Kidney (tissue), 14 donors: Measurements from ENCODE around the gene SNED1. TPM values are rescaled to one million over a fixed set of nuclear protein-coding genes. Genes with fewer than 3 reads are reported as not detected.
A peak's percentile ranks its signal among the peaks of the same experiment; 100 is the strongest.

ENCODE experiments used
- DNase-seq, 5 donors: peaks; one replicate each; pipeline ENCODE4 v3.0.0-alpha.2; 2013 to 2020
- FAIRE-seq: peaks from 2 replicates; lab custom pipeline; 2012; peaks lifted over from hg19 to GRCh38; lab: Jason Lieb, UNC
- H3K27ac ChIP-seq, 2 donors: one replicate each; pipeline ENCODE4 v1.7.0; 2013; ENCODE audit warnings: low read depth in 2 of 2, low read length in 2 of 2, inconsistent platforms in 1 of 2
- H3K27me3 ChIP-seq: one replicate; pipeline ENCODE4 v1.7.1; 2013; ENCODE audit warnings: low read length, inconsistent platforms; ENCODE audit not compliant: control insufficient read depth, insufficient read depth
- H3K36me3 ChIP-seq, 3 donors: one replicate each; pipeline versions ENCODE4 v1.7.0 to v1.7.1; 2013; ENCODE audit warnings: low read length in 3 of 3, control low read depth in 1 of 3, inconsistent platforms in 1 of 3; ENCODE audit not compliant: insufficient read depth in 3 of 3, control insufficient read depth in 2 of 3
- H3K4me1 ChIP-seq, 3 donors: one replicate each; pipeline versions ENCODE4 v1.7.0 to v1.7.1; 2013; ENCODE audit warnings: low read length in 3 of 3, inconsistent platforms in 1 of 3, low read depth in 1 of 3; ENCODE audit not compliant: control insufficient read depth in 2 of 3, insufficient read depth in 2 of 3
- H3K4me3 ChIP-seq, 3 donors: one replicate each; pipeline versions ENCODE4 v1.7.0 to v1.8.1; 2013; ENCODE audit warnings: low read length in 3 of 3, control low read depth in 1 of 3, inconsistent platforms in 1 of 3
- H3K9ac ChIP-seq, 3 donors: one replicate each; pipeline versions ENCODE4 v1.7.0 to v1.7.1; 2013; ENCODE audit warnings: low read length in 3 of 3, control low read depth in 1 of 3, inconsistent platforms in 1 of 3
- H3K9me3 ChIP-seq, 3 donors: one replicate each; pipeline versions ENCODE4 v1.7.0 to v1.7.1; 2013; ENCODE audit warnings: low read length in 3 of 3, control low read depth in 1 of 3, inconsistent platforms in 1 of 3; ENCODE audit not compliant: control insufficient read depth in 2 of 3, insufficient read depth in 1 of 3
- intact Hi-C: fragments of 100-400 bp; cut with DNase I; formaldehyde crosslinking; loops from one replicate; pipeline ENCODE4 v1.11.1; 2022
- polyA plus RNA-seq: library from polyadenylated mRNA; stranded (reverse); fragments of 350-450 nt; fragmentation: Illumina TruSeq; extraction: RNeasy Lipid Tissue Mini Kit (QIAGEN cat#74804); gene quantifications from one replicate; pipeline ENCODE4 v1.2.3, GENCODE V29; 2014; ENCODE audit warnings: low read depth, low replicate concordance; ENCODE audit not compliant: insufficient read depth
- total RNA-seq: library from RNA; stranded (reverse); fragmentation: NEBNext Ultra II Directional; extraction: Animal tissue kit (Norgen Biotek cat#: 25700); gene quantifications from one replicate; pipeline ENCODE4 v1.2.1, GENCODE V29; 2021
- TF ChIP-seq, protein P1 (sequence below): IDR thresholded peaks from 3 replicates; pipeline ENCODE4 v1.5.1; 2012; ENCODE audit warnings: mild to moderate bottlenecking, moderate library complexity, borderline replicate concordance; ENCODE audit not compliant: insufficient read depth; ENCODE audit errors: extremely low read depth
- donor health status: control.
- donor health status: control.
- donor health status: control.
- donor health status: control.
- donor health status: control.
- donor health status: DM: yes; HTN: yes; CAD: no.
- donor health status: Normal renal cell carcinoma (clear cell type).

The SNED1 gene
- total and polyA plus RNA-seq, 2 donors from 2014 or later = 3.0 to 42.1 TPM

DNA sequence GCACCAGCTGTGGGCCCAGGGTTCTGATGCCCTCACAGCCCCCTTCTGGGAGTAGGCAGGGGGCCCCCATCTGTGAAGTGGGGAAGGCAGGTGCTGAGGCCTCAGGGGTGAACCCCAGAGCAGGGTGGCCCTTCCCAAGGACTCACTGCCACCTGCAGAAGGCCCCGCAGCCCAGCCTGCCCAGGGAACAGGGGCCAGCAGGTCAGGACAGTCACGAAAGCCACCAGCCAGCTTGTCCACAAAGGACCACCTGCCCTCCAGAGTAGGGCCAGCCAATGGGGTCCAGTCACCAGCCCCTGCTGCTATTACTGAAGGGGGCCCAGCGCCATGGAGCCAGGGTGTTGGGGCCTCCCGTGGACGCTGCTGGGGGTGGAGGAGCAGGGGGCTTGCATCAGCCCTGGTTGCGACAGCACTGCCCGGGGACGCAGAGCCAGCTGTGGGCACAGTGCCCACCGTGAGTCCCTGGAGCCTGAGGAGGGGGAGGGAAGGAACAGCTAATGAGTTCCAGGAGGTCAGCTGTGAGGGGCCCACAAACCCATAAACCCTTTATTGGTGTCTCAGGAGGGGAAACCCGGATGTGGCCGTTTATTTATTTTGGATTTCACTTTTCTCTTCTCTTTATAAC is 11.5 kb upstream of the SNED1 start:
- TF ChIP-seq, protein P1, sequence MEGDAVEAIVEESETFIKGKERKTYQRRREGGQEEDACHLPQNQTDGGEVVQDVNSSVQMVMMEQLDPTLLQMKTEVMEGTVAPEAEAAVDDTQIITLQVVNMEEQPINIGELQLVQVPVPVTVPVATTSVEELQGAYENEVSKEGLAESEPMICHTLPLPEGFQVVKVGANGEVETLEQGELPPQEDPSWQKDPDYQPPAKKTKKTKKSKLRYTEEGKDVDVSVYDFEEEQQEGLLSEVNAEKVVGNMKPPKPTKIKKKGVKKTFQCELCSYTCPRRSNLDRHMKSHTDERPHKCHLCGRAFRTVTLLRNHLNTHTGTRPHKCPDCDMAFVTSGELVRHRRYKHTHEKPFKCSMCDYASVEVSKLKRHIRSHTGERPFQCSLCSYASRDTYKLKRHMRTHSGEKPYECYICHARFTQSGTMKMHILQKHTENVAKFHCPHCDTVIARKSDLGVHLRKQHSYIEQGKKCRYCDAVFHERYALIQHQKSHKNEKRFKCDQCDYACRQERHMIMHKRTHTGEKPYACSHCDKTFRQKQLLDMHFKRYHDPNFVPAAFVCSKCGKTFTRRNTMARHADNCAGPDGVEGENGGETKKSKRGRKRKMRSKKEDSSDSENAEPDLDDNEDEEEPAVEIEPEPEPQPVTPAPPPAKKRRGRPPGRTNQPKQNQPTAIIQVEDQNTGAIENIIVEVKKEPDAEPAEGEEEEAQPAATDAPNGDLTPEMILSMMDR = no peak
- FAIRE-seq = no peak
- Histone ChIP-seq H3K27ac (no peak overlapping the region), H3K27me3 (no peaks in the 10 kb centered on the region), H3K9ac (no peak overlapping the region), H3K4me3 (no peak overlapping the region), H3K9me3 (peaks cover 0 to 3% (median 0%) of the 10 kb centered on the region in 3 donors), H3K36me3 (no peaks in the 10 kb centered on the region), H3K4me1 (peaks cover 0 to 21% (median 0%) of the 10 kb centered on the region in 3 donors)
- peak in 3 of 5 donors; percentile 43 to 93 (median 64) for DNase-seq
- intact Hi-C loops = no loop called here

DNA sequence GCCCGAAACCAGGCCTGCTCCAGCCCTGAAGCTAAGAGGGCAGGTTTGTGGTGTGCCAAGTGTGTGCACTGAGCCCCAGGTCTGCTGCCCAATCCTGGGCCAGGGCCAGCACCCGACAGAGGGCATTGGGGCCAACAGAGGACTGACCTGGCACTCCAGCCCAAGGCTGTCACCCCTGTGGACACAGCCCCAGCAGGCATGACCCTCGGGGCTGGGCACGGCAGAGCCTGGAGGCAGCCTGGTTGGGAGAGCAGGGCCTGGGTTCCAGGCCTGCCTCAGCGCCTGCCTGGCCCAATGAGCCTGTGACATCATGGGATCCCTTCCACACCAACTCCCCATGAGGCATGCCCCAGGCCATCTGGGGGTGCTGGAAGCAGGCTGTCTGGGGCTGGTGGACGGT is 10.8 kb upstream of the SNED1 start:
- Histone ChIP-seq H3K27me3 (no peaks in the 10 kb centered on the region), H3K4me3 (no peak overlapping the region), H3K4me1 (peaks cover 0 to 24% (median 0%) of the 10 kb centered on the region in 3 donors), H3K27ac (no peak overlapping the region), H3K9me3 (peaks cover 0 to 3% (median 0%) of the 10 kb centered on the region in 3 donors), H3K9ac (no peak overlapping the region), H3K36me3 (no peaks in the 10 kb centered on the region)
- TF ChIP-seq, protein P1 = no peak
- intact Hi-C loops = no loop called here
- FAIRE-seq (no peak), DNase-seq (peak in 1 of 5 donors; percentile 73)

DNA sequence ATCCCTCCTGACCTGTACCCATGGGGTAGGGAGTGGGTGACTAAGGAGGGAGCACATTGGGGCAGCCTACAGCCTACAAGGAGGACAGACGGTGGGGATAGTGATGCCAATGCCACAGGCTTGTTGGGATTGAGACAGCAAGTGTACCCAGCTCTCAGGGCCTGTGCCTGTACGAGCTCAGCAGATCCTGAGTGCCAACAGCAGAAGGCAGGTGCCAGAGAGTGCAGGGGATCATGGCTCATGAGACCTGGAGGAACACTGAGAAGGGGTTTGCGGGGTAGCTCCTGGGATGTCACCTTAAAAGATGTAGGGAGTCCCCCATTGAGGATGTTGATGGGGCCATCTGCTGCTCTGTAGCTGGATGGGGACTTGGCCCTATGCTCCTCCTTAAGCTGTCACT is 10.3 kb upstream of the SNED1 start:
- Histone ChIP-seq H3K4me1 (peaks cover 0 to 24% (median 0%) of the 10 kb centered on the region in 3 donors), H3K4me3 (no peak overlapping the region), H3K36me3 (no peaks in the 10 kb centered on the region), H3K27ac (no peak overlapping the region), H3K9me3 (peaks cover 0 to 3% (median 0%) of the 10 kb centered on the region in 3 donors), H3K27me3 (no peaks in the 10 kb centered on the region), H3K9ac (no peak overlapping the region)
- intact Hi-C loops = no loop called here
- FAIRE-seq = no peak
- TF ChIP-seq, protein P1 = no peak
- peak in 2 of 5 donors; percentile 29 to 32 for DNase-seq
